ENCODE results near the gene CFAP97D1.
A peak's percentile ranks its signal among the peaks of the same experiment; 100 is the strongest.
"Not testable (repeated sequence)": the region's sequence is repeated elsewhere in the genome, so short reads cannot be mapped to it uniquely, and the experiment has no call there.

Gene CFAP97D1

GRCh38 chr17:43787728-43788127, 7.5 kb downstream of the CFAP97D1 start:
- no peak for DNase-seq (ENCODE audit: low spot score)
- CTCF ChIA-PET, result interaction anchor here (0.7 kb wide), 1 partner anchor 22 kb away, joined by 7 read pairs; no protein-coding TSS in a partner anchor
- POLR2A ChIA-PET (ENCODE audit: low non-redundant PET), result no interaction called here
- no peak for TF ChIP-seq CTCF (conservative IDR thresholded peaks at IDR 0.05; ENCODE audit: low read depth)
- no peak overlapping the region for H3K27ac ChIP-seq

- H3K27ac ChIP-seq, result no peak overlapping the region
- DNase-seq (ENCODE audit: low spot score), result no peak
- POLR2A ChIA-PET (ENCODE audit: low non-redundant PET), result no interaction called here
- CTCF ChIA-PET, result interaction anchor here (0.7 kb wide), 2 partner anchors 22 to 170 kb away, joined by 3 to 7 read pairs; no protein-coding TSS in a partner anchor
- no peak for TF ChIP-seq CTCF (conservative IDR thresholded peaks at IDR 0.05; ENCODE audit: low read depth)
These were observed 8.3 kb downstream of the CFAP97D1 start for GRCh38 chr17:43788540-43788939.

- ChIA-PET CTCF (interaction anchor here (0.7 to 1.6 kb wide), 3 partner anchors 57 to 1189 kb away, joined by 3 to 10 read pairs (median 3); no protein-coding TSS in a partner anchor), POLR2A (ENCODE audit: low non-redundant PET) (no interaction called here)
- TF ChIP-seq CTCF (conservative IDR thresholded peaks at IDR 0.05; ENCODE audit: low read depth), result no peak
- no peak for DNase-seq (ENCODE audit: low spot score)
- H3K27ac ChIP-seq, result no peak overlapping the region
These were observed 9.2 kb downstream of the CFAP97D1 start for GRCh38 chr17:43789482-43789881.

- TF ChIP-seq CTCF (conservative IDR thresholded peaks at IDR 0.05; ENCODE audit: low read depth), result peak; percentile 58
- CTCF ChIA-PET, result interaction anchor here (0.7 to 1.6 kb wide), 6 partner anchors 14 to 969 kb away, joined by 3 to 10 read pairs (median 6); no protein-coding TSS in a partner anchor
- peak overlapping the region; percentile 7; the same call in 1 of the 2 replicates for H3K27ac ChIP-seq
- DNase-seq (ENCODE audit: low spot score), result no peak
- POLR2A ChIA-PET (ENCODE audit: low non-redundant PET), result no interaction called here
These were observed 10.2 kb downstream of the CFAP97D1 start for GRCh38 chr17:43790311-43790940.

- no peak for TF ChIP-seq CTCF (conservative IDR thresholded peaks at IDR 0.05; ENCODE audit: low read depth)
- no peak overlapping the region for H3K27ac ChIP-seq
- DNase-seq (ENCODE audit: low spot score), result peak; percentile 53
- CTCF ChIA-PET, result no interaction called here
- POLR2A ChIA-PET (ENCODE audit: low non-redundant PET), result no interaction called here
These were observed 11.4 kb downstream of the CFAP97D1 start for GRCh38 chr17:43791589-43791988.

GRCh38 chr17:43792668-43793067, 12.4 kb downstream of the CFAP97D1 start:
- H3K27ac ChIP-seq; DNase-seq (ENCODE audit: low spot score); CTCF ChIA-PET; POLR2A ChIA-PET (ENCODE audit: low non-redundant PET): not testable (repeated sequence)

GRCh38 chr17:43798024-43798423, 17.8 kb downstream of the CFAP97D1 start:
- CTCF ChIA-PET; H3K27ac ChIP-seq; POLR2A ChIA-PET (ENCODE audit: low non-redundant PET); DNase-seq (ENCODE audit: low spot score): not testable (repeated sequence)
